Measurements from ENCODE around the gene IMPACT. TPM values are rescaled to one million over a fixed set of nuclear protein-coding genes. Genes with fewer than 3 reads are reported as not detected.

Gene IMPACT
- total RNA-seq, 4 donors from 2014 or later: 10.0 to 38.5 (median 20.1) TPM

DNA sequence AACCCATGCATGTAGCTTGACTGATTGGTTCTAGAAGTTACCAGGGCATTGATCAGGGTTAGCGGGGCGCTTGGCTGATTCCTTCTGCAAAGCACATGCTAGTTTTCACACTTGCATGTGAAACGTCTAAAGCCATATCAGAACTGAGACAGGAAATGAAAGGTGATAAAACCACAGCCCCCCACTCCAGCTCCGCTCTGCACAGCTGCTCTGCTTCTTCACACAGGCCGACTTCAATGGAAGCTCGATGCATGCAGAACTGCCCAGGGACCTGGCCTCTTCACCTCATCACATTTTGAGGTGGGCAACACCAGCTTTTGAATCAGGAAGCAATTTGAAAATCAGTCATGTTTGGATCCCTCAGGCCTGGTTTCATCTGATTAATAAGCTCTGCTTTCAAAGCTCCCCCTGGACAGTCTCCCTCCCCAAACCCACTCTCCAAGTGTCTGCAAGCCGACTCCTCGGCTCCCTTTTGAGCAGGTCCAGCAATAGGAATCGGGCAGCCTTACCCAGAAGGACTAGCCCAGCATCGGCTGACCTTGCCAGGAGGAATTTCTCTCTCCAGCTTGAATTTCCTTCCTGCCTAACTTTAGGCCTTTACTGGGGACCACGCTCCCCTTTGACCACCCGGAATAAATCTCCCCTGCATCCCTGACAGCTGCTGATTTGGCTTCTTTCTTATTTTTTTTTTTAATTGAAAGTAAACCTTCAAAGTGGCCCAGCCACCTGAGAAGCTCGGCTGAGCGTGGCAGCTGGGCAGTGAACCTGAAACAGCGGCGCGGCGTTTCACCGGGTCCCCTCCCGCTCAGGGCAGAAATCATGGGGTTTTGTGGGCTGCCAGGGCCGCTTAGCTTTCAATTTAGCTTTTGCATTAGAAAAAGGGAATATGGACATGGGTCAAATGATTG, 65.7 kb downstream of the IMPACT start:
- H3K9me3 ChIP-seq: no peaks in the 10 kb centered on the region
- H3K36me3 ChIP-seq: no peaks in the 10 kb centered on the region
- 74 to 80% methylated on average over 21 of the region's 21 CpGs for WGBS, 2 donors
- intact Hi-C loops (cut with DNase I): no loop called here
- H3K27ac ChIP-seq: no peak overlapping the region
- H3K27me3 ChIP-seq: peaks cover 0 to under 1% (median 0%) of the 10 kb centered on the region in 4 donors
- H3K4me3 ChIP-seq: no peak overlapping the region
- TF ChIP-seq POLR2A (IDR thresholded peaks at IDR 0.05): no peak
- TF ChIP-seq, protein P1, sequence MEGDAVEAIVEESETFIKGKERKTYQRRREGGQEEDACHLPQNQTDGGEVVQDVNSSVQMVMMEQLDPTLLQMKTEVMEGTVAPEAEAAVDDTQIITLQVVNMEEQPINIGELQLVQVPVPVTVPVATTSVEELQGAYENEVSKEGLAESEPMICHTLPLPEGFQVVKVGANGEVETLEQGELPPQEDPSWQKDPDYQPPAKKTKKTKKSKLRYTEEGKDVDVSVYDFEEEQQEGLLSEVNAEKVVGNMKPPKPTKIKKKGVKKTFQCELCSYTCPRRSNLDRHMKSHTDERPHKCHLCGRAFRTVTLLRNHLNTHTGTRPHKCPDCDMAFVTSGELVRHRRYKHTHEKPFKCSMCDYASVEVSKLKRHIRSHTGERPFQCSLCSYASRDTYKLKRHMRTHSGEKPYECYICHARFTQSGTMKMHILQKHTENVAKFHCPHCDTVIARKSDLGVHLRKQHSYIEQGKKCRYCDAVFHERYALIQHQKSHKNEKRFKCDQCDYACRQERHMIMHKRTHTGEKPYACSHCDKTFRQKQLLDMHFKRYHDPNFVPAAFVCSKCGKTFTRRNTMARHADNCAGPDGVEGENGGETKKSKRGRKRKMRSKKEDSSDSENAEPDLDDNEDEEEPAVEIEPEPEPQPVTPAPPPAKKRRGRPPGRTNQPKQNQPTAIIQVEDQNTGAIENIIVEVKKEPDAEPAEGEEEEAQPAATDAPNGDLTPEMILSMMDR (IDR thresholded peaks at IDR 0.05): no peak
- DNase-seq: no peak
- H3K4me1 ChIP-seq: peaks cover 0 to 7% (median 0%) of the 10 kb centered on the region in 3 donors

- TF ChIP-seq, protein P1 (IDR thresholded peaks at IDR 0.05): no peak
- TF ChIP-seq POLR2A (IDR thresholded peaks at IDR 0.05): no peak
These were observed 68.1 kb downstream of the IMPACT start for GRCh38 chr18:24494586-24494985.

GRCh38 chr18:24497031-24497754, 70.7 kb downstream of the IMPACT start:
- TF ChIP-seq, protein P1 (IDR thresholded peaks at IDR 0.05): no peak
- no peak for TF ChIP-seq POLR2A (IDR thresholded peaks at IDR 0.05)
- WGBS, 2 donors: 69 to 89% methylated on average over 1 of the region's 1 CpG
- no peak for DNase-seq

More at GRCh38 chr18:24494586-24494985, 68.1 kb downstream of the IMPACT start:
- H3K4me3 ChIP-seq: no peak overlapping the region
- no peaks in the 10 kb centered on the region for H3K4me1 ChIP-seq
- no peaks in the 10 kb centered on the region for H3K36me3 ChIP-seq
- no peaks in the 10 kb centered on the region for H3K27me3 ChIP-seq
- H3K9me3 ChIP-seq: no peaks in the 10 kb centered on the region
- H3K27ac ChIP-seq: no peak overlapping the region
- intact Hi-C loops (cut with DNase I): no loop called here
- WGBS, 2 donors: 77 to 81% methylated on average over 2 of the region's 2 CpGs
- no peak for DNase-seq

GRCh38 chr18:24499814-24500213, 73.3 kb downstream of the IMPACT start:
- Histone ChIP-seq H3K36me3 (no peaks in the 10 kb centered on the region), H3K9me3 (no peaks in the 10 kb centered on the region), H3K27me3 (no peaks in the 10 kb centered on the region), H3K4me1 (peaks cover 0 to 9% (median 0%) of the 10 kb centered on the region in 3 donors), H3K27ac (no peak overlapping the region), H3K4me3 (no peak overlapping the region)
- intact Hi-C loops (cut with DNase I): no loop called here
- TF ChIP-seq POLR2A (IDR thresholded peaks at IDR 0.05): no peak
- no peak for DNase-seq
- WGBS, 2 donors: 53 to 78% methylated on average over 5 of the region's 5 CpGs

More at GRCh38 chr18:24497031-24497754, 70.7 kb downstream of the IMPACT start:
- Histone ChIP-seq H3K4me1 (peaks cover 0 to under 1% (median 0%) of the 10 kb centered on the region in 3 donors), H3K9me3 (no peaks in the 10 kb centered on the region), H3K27ac (no peak overlapping the region), H3K36me3 (no peaks in the 10 kb centered on the region), H3K4me3 (no peak overlapping the region), H3K27me3 (no peaks in the 10 kb centered on the region)
- intact Hi-C loops (cut with DNase I): no loop called here

DNA sequence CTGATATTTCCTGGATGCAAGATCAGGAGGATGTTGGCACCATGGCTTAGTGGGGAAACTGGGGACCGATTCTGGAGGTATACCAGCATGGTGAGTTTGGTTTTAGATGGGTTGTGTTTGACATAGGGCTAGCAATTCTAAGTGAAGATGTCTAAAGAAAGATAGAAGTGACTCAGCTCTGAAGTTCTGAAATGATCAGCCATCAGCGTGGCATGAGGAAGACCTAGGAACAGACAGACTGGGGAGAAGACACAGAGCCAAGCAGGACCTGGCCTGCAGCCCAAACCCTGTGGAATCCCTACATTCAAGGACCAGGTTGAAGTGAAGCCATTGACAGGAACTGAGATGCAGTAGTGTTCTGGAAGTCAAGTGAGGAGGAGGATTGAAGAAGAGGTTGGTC, 73.7 kb downstream of the IMPACT start:
- Histone ChIP-seq H3K4me3 (no peak overlapping the region), H3K9me3 (no peaks in the 10 kb centered on the region), H3K36me3 (no peaks in the 10 kb centered on the region), H3K27me3 (no peaks in the 10 kb centered on the region), H3K27ac (no peak overlapping the region), H3K4me1 (peaks cover 0 to 9% (median 0%) of the 10 kb centered on the region in 3 donors)
- intact Hi-C loops (cut with DNase I): no loop called here
- 76 to 83% methylated on average over 2 of the region's 2 CpGs for WGBS, 2 donors
- DNase-seq: no peak
- no peak for TF ChIP-seq POLR2A (IDR thresholded peaks at IDR 0.05)
- TF ChIP-seq, protein P1 (IDR thresholded peaks at IDR 0.05): no peak

Data from esophagus squamous epithelium (tissue), 5 donors.